HG02588 (cell line): ENCODE measurements around the gene TEX2.

ENCODE experiments used
- ATAC-seq: cut with Tn5 transposase; IDR thresholded peaks from one replicate; pipeline ENCODE4 v1.9.1; 2021; ENCODE audit warnings: mild to moderate bottlenecking, moderate library complexity; ENCODE audit not compliant: unreplicated experiment

TEX2 gene

GRCh38 chr17:64165347-64165746 is 97.7 kb downstream of the TEX2 start:
- no peak for ATAC-seq

GRCh38 chr17:64164596-64165285 is 98.3 kb downstream of the TEX2 start:
- ATAC-seq = no peak

- ATAC-seq = no peak
Observed at GRCh38 chr17:64163468-64163867, 99.6 kb downstream of the TEX2 start.

- ATAC-seq = no peak
Observed at GRCh38 chr17:64162554-64162953, 100.5 kb downstream of the TEX2 start.

GRCh38 chr17:64161380-64162176 is 101.5 kb downstream of the TEX2 start:
- no peak for ATAC-seq

GRCh38 chr17:64160378-64160777 is 102.7 kb downstream of the TEX2 start:
- no peak for ATAC-seq

- no peak for ATAC-seq
Observed at GRCh38 chr17:64158831-64159590, 104.0 kb downstream of the TEX2 start.

GRCh38 chr17:64158406-64158805 is 104.7 kb downstream of the TEX2 start:
- no peak for ATAC-seq

GRCh38 chr17:64157669-64158180 is 105.3 kb downstream of the TEX2 start:
- ATAC-seq = no peak

GRCh38 chr17:64156670-64157069 is 106.4 kb downstream of the TEX2 start:
- no peak for ATAC-seq

GRCh38 chr17:64155751-64156544 is 107.1 kb downstream of the TEX2 start:
- ATAC-seq = no peak

- no peak for ATAC-seq
Observed at GRCh38 chr17:64155129-64155528, 107.9 kb downstream of the TEX2 start.

- ATAC-seq = no peak
Observed at GRCh38 chr17:64154717-64155116, 108.3 kb downstream of the TEX2 start.

GRCh38 chr17:64154313-64154695 is 108.8 kb downstream of the TEX2 start:
- no peak for ATAC-seq

GRCh38 chr17:64153565-64154312 is 109.3 kb downstream of the TEX2 start:
- ATAC-seq = no peak

- no peak for ATAC-seq
Observed at GRCh38 chr17:64152428-64153125, 110.5 kb downstream of the TEX2 start.

GRCh38 chr17:64151016-64151368 is 112.1 kb downstream of the TEX2 start:
- no peak for ATAC-seq

- no peak for ATAC-seq
Observed at GRCh38 chr17:64150237-64151015, 112.6 kb downstream of the TEX2 start.

GRCh38 chr17:64149196-64149595 is 113.9 kb downstream of the TEX2 start:
- no peak for ATAC-seq
